HepG2 (cell line): ENCODE results near the gene DDR1. TPM values are rescaled to one million over a fixed set of nuclear protein-coding genes. Genes with fewer than 3 reads are reported as not detected.

Experiments
- ATAC-seq: fragments of 200-7000 bp; cut with Tn5 transposase; 3 replicates; pipeline ENCODE4 v1.9.1; 2020; ENCODE audit warnings: mild to moderate bottlenecking, moderate library complexity
- BruUV-seq: library from RNA; stranded (reverse); fragments of 400-500 nt; replicated peaks from 2 replicates; lab custom pipeline; 2021; lab: Mats Ljungman, UMichigan
- CTCF ChIA-PET: fragments of 300-600 bp; formaldehyde crosslinking; extraction: SDS; loops from one replicate; lab custom pipeline; 2021; ENCODE audit warnings: low total read pairs, inconsistent platforms, low intra/inter-chr PET ratio; lab: Yijun Ruan, JAX
- POLR2A ChIA-PET: fragments of 350-600 bp; sonication (Branson Sonifier 250); formaldehyde crosslinking; loops from one replicate; lab custom pipeline; 2020; ENCODE audit warnings: antibody characterized with exemption, inconsistent platforms; lab: Yijun Ruan, JAX
- DNase-seq: peaks from one replicate; pipeline ENCODE4 v3.0.0-alpha.2; 2015; ENCODE audit warnings: low spot score
- FAIRE-seq: peaks from 3 replicates; lab custom pipeline; 2011; peaks lifted over from hg19 to GRCh38; lab: Jason Lieb, UNC
- H2AFZ ChIP-seq: one replicate; pipeline ENCODE4 v1.6.1; 2011; ENCODE audit warnings: low read length, inconsistent platforms
- H3K27ac ChIP-seq: fragments of 300-600 bp; 3 replicates; pipeline ENCODE4 v1.8.0; 2011; ENCODE audit warnings: mixed run types, mild to moderate bottlenecking, mixed read lengths, low read length, inconsistent platforms; ENCODE audit not compliant: insufficient read depth; ENCODE audit errors: extremely low read length
- H3K27me3 ChIP-seq, 2 experiments: fragments of 200-600 bp in 1 of 2; 2 replicates in 1 of 2; 3 replicates in 1 of 2; pipeline versions ENCODE4 v1.6.0 to v1.8.0; 2011; ENCODE audit warnings: low read length in 2 of 2, mild to moderate bottlenecking in 2 of 2, moderate library complexity in 2 of 2, inconsistent platforms in 1 of 2; ENCODE audit not compliant: insufficient read depth in 2 of 2, control insufficient read depth in 1 of 2
- H3K36me3 ChIP-seq, 2 experiments: fragments of 200-600 bp in 1 of 2; replicated peaks in 1 of 2; 2 replicates in 1 of 2; 3 replicates in 1 of 2; pipeline versions ENCODE4 v1.5.1 to v1.8.0; 2011; ENCODE audit warnings: low read length in 2 of 2, inconsistent platforms in 1 of 2; ENCODE audit not compliant: insufficient read depth in 2 of 2, control insufficient read depth in 1 of 2
- H3K4me1 ChIP-seq: 2 replicates; pipeline ENCODE4 v1.5.1; 2012; ENCODE audit warnings: low read length, inconsistent platforms; ENCODE audit not compliant: insufficient read depth
- H3K4me2 ChIP-seq: 2 replicates; pipeline ENCODE4 v1.6.0; 2011; ENCODE audit warnings: low read depth, low read length, inconsistent platforms
- H3K4me3 ChIP-seq, 3 experiments: fragments of 200-600 bp in 1 of 3; sonication (generic), shearing (Covaris generic) in 1 of 3; replicated peaks in 1 of 3; 2 replicates each; pipeline ENCODE4 v1.5.1; 2011 to 2016; ENCODE audit warnings: low read length in 3 of 3, inconsistent platforms in 2 of 3, low read depth in 2 of 3, mild to moderate bottlenecking in 2 of 3, control low read depth in 1 of 3, mixed read lengths in 1 of 3; ENCODE audit not compliant: insufficient read depth in 1 of 3
- H3K79me2 ChIP-seq: one replicate; pipeline ENCODE4 v1.6.1; 2011; ENCODE audit warnings: low read length, inconsistent platforms; ENCODE audit not compliant: insufficient read depth
- H3K9ac ChIP-seq: 2 replicates; pipeline ENCODE4 v1.6.0; 2011; ENCODE audit warnings: mild to moderate bottlenecking, low read depth, low read length, inconsistent platforms; ENCODE audit not compliant: insufficient read depth
- H3K9me3 ChIP-seq: 2 replicates; pipeline ENCODE4 v1.5.1; 2012; ENCODE audit warnings: mild to moderate bottlenecking, low read length
- H4K20me1 ChIP-seq: 2 replicates; pipeline ENCODE4 v1.6.0; 2011; ENCODE audit warnings: inconsistent platforms, mild to moderate bottlenecking, low read length, moderate library complexity; ENCODE audit not compliant: insufficient read depth
- ARNT ChIP-seq: fragments of 450-650 bp; IDR thresholded peaks from 2 replicates; pipeline ENCODE4 v1.6.1; 2017
- FOXA1 ChIP-seq, 2 experiments: fragments of 450-650 bp in 1 of 2; sonication (generic) in 1 of 2; formaldehyde crosslinking in 1 of 2; IDR thresholded peaks; 2 replicates each; pipeline versions ENCODE4 v1.4.0 to v1.6.1; 2016 to 2020; ENCODE audit warnings: missing genetic modification reagents in 1 of 2
- IKZF4 ChIP-seq: sonication (generic); formaldehyde crosslinking; IDR thresholded peaks from 2 replicates; pipeline ENCODE4 v1.5.1; 2020; ENCODE audit warnings: borderline replicate concordance, mild to moderate bottlenecking, low read depth, missing genetic modification reagents; ENCODE audit errors: not compliant biosample characterization
- KDM2A ChIP-seq: sonication (generic); formaldehyde crosslinking; IDR thresholded peaks from 2 replicates; pipeline ENCODE4 v1.4.0; 2020; ENCODE audit warnings: low read depth, missing genetic modification reagents, borderline replicate concordance
- MIER3 ChIP-seq: IDR thresholded peaks from 2 replicates; pipeline ENCODE4 v1.6.1; 2016; ENCODE audit warnings: missing compliant biosample characterization, borderline replicate concordance
- STAT5B ChIP-seq: sonication (generic); formaldehyde crosslinking; IDR thresholded peaks from 2 replicates; pipeline ENCODE4 v1.4.0; 2020; ENCODE audit warnings: missing genetic modification reagents
- TEAD3 ChIP-seq: optimal IDR thresholded peaks from 2 replicates; pipeline ENCODE3; 2016; ENCODE audit warnings: borderline replicate concordance
- WGBS: methylation state at CpG from one replicate; pipeline ENCODE4 v1.1.6; 2017; ENCODE audit warnings: low lambda C conversion rate; 5-methylcytosine and 5-hydroxymethylcytosine counted together
- in situ Hi-C: cut with HindIII; loops from 2 replicates; pipeline ENCODE4 v1.10.0; 2017; ENCODE audit warnings: low pct_unique_long_range_greater_than_20kb; ENCODE audit not compliant: extremely low pct_ligation_motif_present
- intact Hi-C: fragments of 100-400 bp; cut with micrococcal nuclease; formaldehyde crosslinking; loops from one replicate; pipeline ENCODE4 v1.10.0; 2022; ENCODE audit not compliant: unreplicated experiment
- polyA plus RNA-seq, 8 experiments: library from polyadenylated mRNA; depleted of rRNA in 3 of 8; stranded (reverse) in 7 of 8; unstranded in 1 of 8; fragments of >200 nt; fragmentation: Illumina TruSeq in 4 of 8; extraction: Trizol in 4 of 8; gene quantifications; 2 replicates each; pipeline versions ENCODE4 v1.2.1 to v1.2.3, GENCODE V29; 2011 to 2016; ENCODE audit warnings: low read depth in 4 of 8, missing spikeins in 1 of 8, mixed read lengths in 1 of 8; ENCODE audit not compliant: insufficient read depth in 1 of 8
- total RNA-seq, 5 experiments: library from RNA; depleted of rRNA; stranded (reverse); fragments of >200 nt; fragmentation: Illumina TruSeq; extraction: Trizol; gene quantifications; 2 replicates each; pipeline ENCODE4 v1.2.3, GENCODE V29; 2016; ENCODE audit warnings: low read depth in 1 of 5
- TF ChIP-seq, protein P1 (sequence below): sonication (generic); formaldehyde crosslinking; IDR thresholded peaks from 2 replicates; pipeline ENCODE4 v1.5.0; 2020; ENCODE audit warnings: mild to moderate bottlenecking, missing genetic modification reagents, moderate library complexity

DDR1 gene
- total and polyA plus RNA-seq, 2 of the 13 experiments (the other 11 are each of a cell fraction or from before 2014, with no cell fraction given) = 16.7 to 20.2 TPM

DNA sequence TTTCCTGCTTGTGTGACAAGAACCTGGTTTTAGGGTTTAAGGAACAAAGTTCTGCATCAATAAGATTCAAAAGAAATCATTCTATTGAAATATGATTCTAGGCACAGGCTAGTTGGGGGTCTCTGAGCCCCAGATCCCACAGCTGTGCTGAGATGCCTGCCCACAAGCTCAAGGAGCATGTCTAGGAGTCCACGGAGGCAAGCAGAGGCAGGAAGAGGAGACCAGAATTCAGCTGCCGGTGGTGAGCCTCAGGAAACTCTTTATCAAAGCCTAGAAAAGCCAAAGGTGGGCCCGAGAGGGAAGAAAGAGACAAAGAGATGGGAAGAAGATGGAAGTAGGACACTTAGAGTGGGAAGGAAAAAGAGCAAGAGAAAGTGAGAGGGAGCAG lies 40.7 kb upstream of the DDR1 start (continued):
- TF ChIP-seq FOXA1 (IDR thresholded peaks at IDR 0.05) = no peak
- TF ChIP-seq FOXA1 (CRISPR knock-in tag; IDR thresholded peaks at IDR 0.05) = no peak
- TF ChIP-seq ARNT = no peak
- no peak for TF ChIP-seq MIER3 (CRISPR knock-in tag)
- no peak for TF ChIP-seq KDM2A (CRISPR knock-in tag)
- no peak for TF ChIP-seq STAT5B

GRCh38 chr6:30844118-30844535 lies 40.2 kb upstream of the DDR1 start:
- H3K79me2 ChIP-seq = no peaks in the 10 kb centered on the region
- no peak overlapping the region for H2AFZ ChIP-seq
- H3K9me3 ChIP-seq = no peaks in the 10 kb centered on the region
- ATAC-seq (peak; percentile 70), DNase-seq (peak; percentile 40), FAIRE-seq (no peak)
- BruUV-seq = no TSS peak
- no peaks in the 10 kb centered on the region for H4K20me1 ChIP-seq
- WGBS = 39% methylated on average over 3 of the region's 3 CpGs
- peaks cover 29% of the 10 kb centered on the region for H3K4me1 ChIP-seq
- peaks cover 0 to 23% of the 10 kb centered on the region in 2 experiments; a peak in 3 of 5 replicates for H3K27me3 ChIP-seq
- intact Hi-C loops (loop anchor here (5.0 kb wide), 1 partner anchor 33 kb away; no protein-coding TSS in a partner anchor), in situ Hi-C loops (no loop called here)
- TF ChIP-seq TEAD3 (CRISPR knock-in tag) = peak; percentile 96
- TF ChIP-seq IKZF4 (CRISPR knock-in tag) = no peak
- TF ChIP-seq, protein P1, sequence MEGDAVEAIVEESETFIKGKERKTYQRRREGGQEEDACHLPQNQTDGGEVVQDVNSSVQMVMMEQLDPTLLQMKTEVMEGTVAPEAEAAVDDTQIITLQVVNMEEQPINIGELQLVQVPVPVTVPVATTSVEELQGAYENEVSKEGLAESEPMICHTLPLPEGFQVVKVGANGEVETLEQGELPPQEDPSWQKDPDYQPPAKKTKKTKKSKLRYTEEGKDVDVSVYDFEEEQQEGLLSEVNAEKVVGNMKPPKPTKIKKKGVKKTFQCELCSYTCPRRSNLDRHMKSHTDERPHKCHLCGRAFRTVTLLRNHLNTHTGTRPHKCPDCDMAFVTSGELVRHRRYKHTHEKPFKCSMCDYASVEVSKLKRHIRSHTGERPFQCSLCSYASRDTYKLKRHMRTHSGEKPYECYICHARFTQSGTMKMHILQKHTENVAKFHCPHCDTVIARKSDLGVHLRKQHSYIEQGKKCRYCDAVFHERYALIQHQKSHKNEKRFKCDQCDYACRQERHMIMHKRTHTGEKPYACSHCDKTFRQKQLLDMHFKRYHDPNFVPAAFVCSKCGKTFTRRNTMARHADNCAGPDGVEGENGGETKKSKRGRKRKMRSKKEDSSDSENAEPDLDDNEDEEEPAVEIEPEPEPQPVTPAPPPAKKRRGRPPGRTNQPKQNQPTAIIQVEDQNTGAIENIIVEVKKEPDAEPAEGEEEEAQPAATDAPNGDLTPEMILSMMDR (CRISPR knock-in tag) = peak; percentile 34; the same call in 1 of the 2 replicates
- ChIA-PET POLR2A (interaction anchor here (1.2 kb wide), 1 partner anchor 14 kb away, joined by 3 read pairs; no protein-coding TSS in a partner anchor), CTCF (no interaction called here)
- H3K4me2 ChIP-seq = no peak overlapping the region
- no peak overlapping the region for H3K4me3 ChIP-seq
- no peak overlapping the region for H3K27ac ChIP-seq
- H3K36me3 ChIP-seq = no peaks in the 10 kb centered on the region
- no peak overlapping the region for H3K9ac ChIP-seq
